Fibroblast of peridontal ligament (primary cell): ENCODE data around the gene WNK2.
A peak's percentile ranks its signal among the peaks of the same experiment; 100 is the strongest.
"Not testable (repeated sequence)": the region's sequence is repeated elsewhere in the genome, so short reads cannot be mapped to it uniquely, and the experiment has no call there.

Source experiments
- DNase-seq: peaks from one replicate; pipeline ENCODE4 v3.0.0-alpha.2; 2010; ENCODE audit errors: extremely low read depth

Gene WNK2

GRCh38 chr9:93183663-93184431 lies at the start of gene WNK2:
Gene WNK2, plus strand, starts transcription at chr9:93184139. Its CDS starts 791 bp downstream, at chr9:93184930.
- peak; percentile 8 for DNase-seq

GRCh38 chr9:93134740-93135444 lies 49.0 kb upstream of the WNK2 start:
- DNase-seq: no peak

GRCh38 chr9:93136011-93136440 lies 47.9 kb upstream of the WNK2 start:
- DNase-seq: peak; percentile 54

- no peak for DNase-seq
Observed at GRCh38 chr9:93137362-93137761, 46.6 kb upstream of the WNK2 start.

GRCh38 chr9:93138171-93138764 lies 45.7 kb upstream of the WNK2 start:
- DNase-seq: no peak

GRCh38 chr9:93139365-93140182 lies 44.4 kb upstream of the WNK2 start:
- DNase-seq: no peak

- DNase-seq: peak; percentile 14
Observed at GRCh38 chr9:93141771-93142483, 42.0 kb upstream of the WNK2 start.

GRCh38 chr9:93143830-93144530 lies 40.0 kb upstream of the WNK2 start:
- DNase-seq: no peak

GRCh38 chr9:93146696-93147095 lies 37.2 kb upstream of the WNK2 start:
- DNase-seq: not testable (repeated sequence)

GRCh38 chr9:93147632-93148031 lies 36.3 kb upstream of the WNK2 start:
- no peak for DNase-seq

- DNase-seq: no peak
Observed at GRCh38 chr9:93148721-93149120, 35.2 kb upstream of the WNK2 start.

GRCh38 chr9:93149361-93149760 lies 34.6 kb upstream of the WNK2 start:
- peak; percentile 77 for DNase-seq

GRCh38 chr9:93151097-93151784 lies 32.7 kb upstream of the WNK2 start:
- no peak for DNase-seq

- DNase-seq: no peak
Observed at GRCh38 chr9:93154293-93154903, 29.5 kb upstream of the WNK2 start.

GRCh38 chr9:93155716-93156474 lies 28.0 kb upstream of the WNK2 start:
- no peak for DNase-seq

GRCh38 chr9:93156475-93157008 lies 27.4 kb upstream of the WNK2 start:
- no peak for DNase-seq

- peak; percentile 51 for DNase-seq
Observed at GRCh38 chr9:93159601-93160471, 24.1 kb upstream of the WNK2 start.
